ENCODE measurements around the gene ZNF891. TPM values are rescaled to one million over a fixed set of nuclear protein-coding genes. Genes with fewer than 3 reads are reported as not detected.
A peak's percentile ranks its signal among the peaks of the same experiment; 100 is the strongest.

Gene ZNF891
- total RNA-seq, 1 experiment from 2014 or later = 2.0 TPM

GRCh38 chr12:133135747-133136146 is 5.7 kb upstream of the ZNF891 start:
- TF ChIP-seq CTCF (IDR thresholded peaks at IDR 0.05; ENCODE audit: insufficient read depth in 1 of 2, low read depth in 1 of 2, low read length in 1 of 2, severe bottlenecking in 1 of 2, unreplicated experiment in 1 of 2) = no peak
- H3K36me3 ChIP-seq (ENCODE audit: control insufficient read depth, insufficient read depth, low read length) = no peaks in the 10 kb centered on the region; the same call in 1 of the 2 replicates
- Mint-ChIP-seq H3K27ac (ENCODE audit: unreplicated experiment) (no peak overlapping the region), H3K36me3 (ENCODE audit: insufficient read depth, unreplicated experiment) (peaks cover 15% of the 10 kb centered on the region), H3K9me3 (ENCODE audit: unreplicated experiment) (peaks cover 53% of the 10 kb centered on the region), H3K4me1 (ENCODE audit: low read depth, unreplicated experiment) (no peaks in the 10 kb centered on the region), H3K4me3 (ENCODE audit: unreplicated experiment) (no peak overlapping the region), H3K27me3 (ENCODE audit: insufficient read depth, unreplicated experiment) (no peaks in the 10 kb centered on the region)
- H3K4me3 ChIP-seq (ENCODE audit: low read depth, low read length) = no peak overlapping the region
- ChIA-PET CTCF (no interaction called here), POLR2A (no interaction called here)
- intact Hi-C loops (cut with micrococcal nuclease; ENCODE audit: unreplicated experiment) = no loop called here
- no peaks in the 10 kb centered on the region; the same call in 1 of the 2 replicates for H3K4me1 ChIP-seq
- no TSS peak for BruUV-seq (replicated peaks)
- peaks cover 13% of the 10 kb centered on the region for H3K9me3 ChIP-seq
- no peaks in the 10 kb centered on the region for H3K27me3 ChIP-seq (replicated peaks; ENCODE audit: control insufficient read depth, insufficient read depth, low read length)
- DNase-seq = no peak

GRCh38 chr12:133130808-133131128 is 694 bp upstream of the ZNF891 start:
- ChIA-PET POLR2A (interaction anchor here (0.7 kb wide), 1 partner anchor 51 kb away, joined by 3 read pairs; no protein-coding TSS in a partner anchor), CTCF (interaction anchor here (1.4 kb wide), 1 partner anchor 50 kb away, joined by 6 read pairs; the partner anchor contains the start of gene ZNF268)
- H3K4me1 ChIP-seq = no peaks in the 10 kb centered on the region; the same call in 1 of the 2 replicates
- peak in 1 of 2 experiments; percentile 41 for DNase-seq
- H3K27me3 ChIP-seq (replicated peaks; ENCODE audit: control insufficient read depth, insufficient read depth, low read length) = no peaks in the 10 kb centered on the region
- Mint-ChIP-seq H3K9me3 (ENCODE audit: unreplicated experiment) (peaks cover 34% of the 10 kb centered on the region), H3K27ac (ENCODE audit: unreplicated experiment) (peak overlapping the region; percentile 98), H3K4me3 (ENCODE audit: unreplicated experiment) (peak overlapping the region; percentile 97), H3K4me1 (ENCODE audit: low read depth, unreplicated experiment) (no peaks in the 10 kb centered on the region), H3K36me3 (ENCODE audit: insufficient read depth, unreplicated experiment) (peaks cover 32% of the 10 kb centered on the region), H3K27me3 (ENCODE audit: insufficient read depth, unreplicated experiment) (no peaks in the 10 kb centered on the region)
- intact Hi-C loops (cut with micrococcal nuclease; ENCODE audit: unreplicated experiment) = loop anchor here (1.0 to 2.0 kb wide), 4 partner anchors 50 to 144 kb away; partner anchors contain the start of genes ZNF140, ZNF26, ZNF268 and ZNF84
- peak overlapping the region; percentile 99 for H3K4me3 ChIP-seq (ENCODE audit: low read depth, low read length)
- TF ChIP-seq CTCF (IDR thresholded peaks at IDR 0.05; ENCODE audit: insufficient read depth in 1 of 2, low read depth in 1 of 2, low read length in 1 of 2, severe bottlenecking in 1 of 2, unreplicated experiment in 1 of 2) = no peak
- no peaks in the 10 kb centered on the region; the same call in 1 of the 2 replicates for H3K36me3 ChIP-seq (ENCODE audit: control insufficient read depth, insufficient read depth, low read length)
- TSS peak; percentile 79 for BruUV-seq (replicated peaks)
- peaks cover 16% of the 10 kb centered on the region for H3K9me3 ChIP-seq

- no peak for TF ChIP-seq CTCF (IDR thresholded peaks at IDR 0.05; ENCODE audit: insufficient read depth in 1 of 2, low read depth in 1 of 2, low read length in 1 of 2, severe bottlenecking in 1 of 2, unreplicated experiment in 1 of 2)
- intact Hi-C loops (cut with micrococcal nuclease; ENCODE audit: unreplicated experiment) = loop anchor here (1.0 to 2.0 kb wide), 4 partner anchors 49 to 143 kb away; partner anchors contain the start of genes ZNF140, ZNF26, ZNF268 and ZNF84
- Mint-ChIP-seq H3K27me3 (ENCODE audit: insufficient read depth, unreplicated experiment) (no peaks in the 10 kb centered on the region), H3K9me3 (ENCODE audit: unreplicated experiment) (peaks cover 27% of the 10 kb centered on the region), H3K4me3 (ENCODE audit: unreplicated experiment) (peak overlapping the region; percentile 97), H3K4me1 (ENCODE audit: low read depth, unreplicated experiment) (no peaks in the 10 kb centered on the region), H3K27ac (ENCODE audit: unreplicated experiment) (peak overlapping the region; percentile 98), H3K36me3 (ENCODE audit: insufficient read depth, unreplicated experiment) (peaks cover 33% of the 10 kb centered on the region)
- no peaks in the 10 kb centered on the region for H3K27me3 ChIP-seq (replicated peaks; ENCODE audit: control insufficient read depth, insufficient read depth, low read length)
- H3K9me3 ChIP-seq = peaks cover 19% of the 10 kb centered on the region
- H3K4me1 ChIP-seq = no peaks in the 10 kb centered on the region; the same call in 1 of the 2 replicates
- POLR2A ChIA-PET = interaction anchor here (1.0 kb wide), 1 partner anchor 50 kb away, joined by 6 read pairs; no protein-coding TSS in a partner anchor
- no TSS peak for BruUV-seq (replicated peaks)
- no peak for DNase-seq
- peak overlapping the region; percentile 99 for H3K4me3 ChIP-seq (ENCODE audit: low read depth, low read length)
- CTCF ChIA-PET = interaction anchor here (1.4 kb wide), 1 partner anchor 52 kb away, joined by 6 read pairs; the partner anchor contains the start of gene ZNF268
- H3K36me3 ChIP-seq (ENCODE audit: control insufficient read depth, insufficient read depth, low read length) = no peaks in the 10 kb centered on the region; the same call in 1 of the 2 replicates
These were observed 571 bp downstream of the ZNF891 start for GRCh38 chr12:133129368-133130037.
